Sciatic nerve (tissue), 2 donors: ENCODE data around the gene SHKBP1. TPM values are rescaled to one million over a fixed set of nuclear protein-coding genes. Genes with fewer than 3 reads are reported as not detected.
A peak's percentile ranks its signal among the peaks of the same experiment; 100 is the strongest.

ENCODE experiments used
- ATAC-seq: fragments of 200-7000 bp; cut with Tn5 transposase; one replicate; pipeline ENCODE4 v1.9.1; 2020; ENCODE audit warnings: mild to moderate bottlenecking, moderate library complexity
- DNase-seq: peaks from one replicate; pipeline ENCODE4 v3.0.0-alpha.2; 2020; ENCODE audit warnings: low spot score
- intact Hi-C: fragments of 100-400 bp; cut with DNase I; formaldehyde crosslinking; loops from one replicate; pipeline ENCODE4 v1.14.2; 2022
- total RNA-seq: library from RNA; stranded (reverse); fragmentation: NEBNext Ultra II Directional; extraction: Animal tissue kit (Norgen Biotek cat#: 25700); gene quantifications from one replicate; pipeline ENCODE4 v1.2.1, GENCODE V29; 2021
- donor health status: DM: no; HTN: no; CAD: no.
- donor health status: DM: no; HTN: no; CAD: no.

SHKBP1 gene
- total RNA-seq, 1 donor from 2014 or later: 58.7 TPM

DNA sequence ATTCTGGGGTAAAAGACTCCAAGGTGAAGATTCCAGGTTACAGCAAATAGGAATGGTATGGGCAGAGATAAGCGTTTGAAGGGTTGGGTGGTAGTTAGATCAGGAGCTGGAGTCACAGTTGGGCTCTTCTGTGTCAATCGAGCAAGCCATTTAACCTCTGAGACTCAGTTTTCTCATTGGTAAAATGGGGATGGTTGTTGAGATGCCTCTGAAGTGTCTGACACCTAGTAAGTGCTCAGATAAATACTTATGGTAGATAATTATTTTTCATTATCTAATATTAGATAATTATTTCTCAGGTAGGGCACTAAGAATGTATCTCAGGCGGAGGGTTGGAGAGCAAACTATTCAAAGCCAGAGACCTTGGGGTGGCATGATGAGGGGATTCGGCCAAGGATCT, 32.3 kb downstream of the SHKBP1 start:
- DNase-seq: no peak

DNA sequence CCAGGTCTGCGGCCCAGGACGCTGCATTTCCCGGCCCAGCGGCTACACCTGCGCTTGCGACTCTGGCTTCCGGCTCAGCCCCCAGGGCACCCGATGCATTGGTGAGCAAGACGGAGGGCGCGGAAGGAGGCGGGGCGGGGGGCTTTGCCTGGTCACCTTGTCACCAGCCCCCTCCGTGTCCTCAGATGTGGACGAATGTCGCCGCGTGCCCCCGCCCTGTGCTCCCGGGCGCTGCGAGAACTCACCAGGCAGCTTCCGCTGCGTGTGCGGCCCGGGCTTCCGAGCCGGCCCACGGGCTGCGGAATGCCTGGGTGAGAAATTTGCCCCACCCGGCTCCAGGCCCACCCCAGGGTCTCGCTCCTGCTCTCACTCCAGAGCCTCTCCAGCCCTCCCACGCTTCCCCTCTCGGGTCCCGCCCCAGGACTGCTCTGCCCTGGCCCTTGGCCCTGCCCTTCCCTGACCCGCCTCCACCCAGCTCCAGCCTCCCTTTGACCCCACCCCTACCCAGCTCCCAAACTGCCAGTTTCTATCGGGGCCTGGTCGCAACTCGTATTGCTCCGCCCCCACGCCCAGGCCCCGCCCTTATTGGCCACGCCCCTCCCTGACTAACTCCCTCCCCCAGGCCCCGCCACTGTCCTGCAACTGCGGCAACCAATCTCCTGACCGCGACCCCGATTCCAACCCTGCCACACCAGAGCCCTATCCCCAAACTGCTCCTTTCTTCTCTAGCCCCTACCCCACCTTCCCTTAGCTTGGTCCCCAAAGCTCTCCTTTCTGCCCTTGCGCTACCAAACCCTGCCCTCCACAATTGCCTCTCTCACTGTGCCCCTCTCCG, 33.1 kb downstream of the SHKBP1 start:
- peak; percentile 94 for DNase-seq
- ATAC-seq: peak; percentile 63
- intact Hi-C loops: loop anchor here (5.0 kb wide), 1 partner anchor 1817 kb away; no protein-coding TSS in a partner anchor

More for the DNA sequence above, 32.3 kb downstream of the SHKBP1 start:
- intact Hi-C loops: no loop called here
- no peak for ATAC-seq

DNA sequence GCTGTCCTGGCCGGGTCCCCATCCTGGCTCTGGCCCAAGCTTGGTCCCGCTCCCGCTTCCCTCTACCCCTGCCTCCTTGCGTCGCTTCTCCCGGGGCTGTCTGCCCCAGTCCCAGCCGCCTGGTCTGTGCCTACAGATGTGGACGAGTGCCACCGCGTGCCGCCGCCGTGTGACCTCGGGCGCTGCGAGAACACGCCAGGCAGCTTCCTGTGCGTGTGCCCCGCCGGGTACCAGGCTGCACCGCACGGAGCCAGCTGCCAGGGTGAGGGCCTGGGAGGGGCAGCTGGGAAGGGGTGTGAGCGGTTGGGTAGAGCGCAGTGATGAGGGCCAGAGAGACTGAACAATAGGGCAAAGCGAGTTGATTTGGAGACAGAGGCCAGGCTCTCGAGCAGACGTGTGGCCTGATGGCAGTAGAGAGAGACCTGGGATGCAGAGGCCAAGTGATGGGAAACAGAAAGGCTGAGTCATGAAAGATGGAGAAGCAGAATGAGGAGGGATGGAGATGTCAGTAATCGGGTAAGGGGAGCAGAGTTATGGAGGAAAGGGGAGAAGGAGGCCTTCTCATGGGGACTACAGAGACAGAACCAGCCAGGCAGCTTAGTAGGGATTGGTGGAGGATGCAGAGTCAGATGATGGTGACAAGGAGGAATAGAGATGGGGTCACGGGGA, 33.9 kb downstream of the SHKBP1 start:
- ATAC-seq (no peak), DNase-seq (peak; percentile 80)
- intact Hi-C loops: loop anchor here (5.0 kb wide), 1 partner anchor 1818 kb away; no protein-coding TSS in a partner anchor

DNA sequence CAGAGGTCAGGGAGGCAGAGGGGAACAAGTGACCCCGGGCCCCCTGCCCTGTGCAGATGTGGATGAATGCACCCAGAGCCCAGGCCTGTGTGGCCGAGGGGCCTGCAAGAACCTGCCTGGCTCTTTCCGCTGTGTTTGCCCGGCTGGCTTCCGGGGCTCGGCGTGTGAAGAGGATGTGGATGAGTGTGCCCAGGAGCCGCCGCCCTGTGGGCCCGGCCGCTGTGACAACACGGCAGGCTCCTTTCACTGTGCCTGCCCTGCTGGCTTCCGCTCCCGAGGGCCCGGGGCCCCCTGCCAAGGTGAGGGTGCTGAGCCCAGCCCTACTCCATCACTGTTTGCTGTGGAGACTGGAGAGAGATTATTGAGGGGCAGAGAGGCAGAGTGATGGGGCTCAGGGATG, 34.4 kb downstream of the SHKBP1 start:
- DNase-seq (no peak), ATAC-seq (no peak)
- intact Hi-C loops: loop anchor here (5.0 kb wide), 1 partner anchor 1819 kb away; no protein-coding TSS in a partner anchor

DNA sequence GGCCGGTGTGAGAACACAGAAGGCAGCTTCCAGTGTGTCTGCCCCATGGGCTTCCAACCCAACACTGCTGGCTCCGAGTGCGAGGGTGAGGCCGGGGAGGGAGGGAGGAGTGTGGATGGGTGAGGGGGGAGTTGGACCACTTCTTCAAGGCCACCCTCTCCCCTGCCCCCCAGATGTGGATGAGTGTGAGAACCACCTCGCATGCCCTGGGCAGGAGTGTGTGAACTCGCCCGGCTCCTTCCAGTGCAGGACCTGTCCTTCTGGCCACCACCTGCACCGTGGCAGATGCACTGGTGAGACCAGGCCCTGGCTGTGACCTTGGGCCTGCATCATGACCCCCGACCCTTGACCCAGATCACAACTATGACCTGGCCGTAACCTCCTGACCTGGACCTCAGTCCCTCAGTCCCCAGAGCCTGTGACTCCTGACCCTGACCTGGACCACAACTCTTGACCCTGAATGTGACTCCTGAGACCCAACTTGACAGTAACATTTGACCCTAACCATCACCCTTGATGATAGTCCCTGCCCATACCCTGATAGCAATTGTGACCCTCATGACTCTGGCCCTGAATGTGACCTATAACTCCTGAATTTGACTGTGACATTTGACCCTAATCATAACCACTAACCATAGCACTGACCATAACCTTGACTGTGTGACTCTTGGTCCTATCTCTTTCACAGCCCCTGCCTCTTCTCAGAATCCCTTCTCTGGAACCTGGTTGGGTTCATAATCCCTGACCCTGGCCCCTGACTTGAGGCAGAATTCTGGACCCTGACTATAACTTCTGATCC, 35.4 kb downstream of the SHKBP1 start:
- intact Hi-C loops: loop anchor here (5.0 kb wide), 1 partner anchor 1820 kb away; no protein-coding TSS in a partner anchor
- ATAC-seq (no peak), DNase-seq (no peak)

DNA sequence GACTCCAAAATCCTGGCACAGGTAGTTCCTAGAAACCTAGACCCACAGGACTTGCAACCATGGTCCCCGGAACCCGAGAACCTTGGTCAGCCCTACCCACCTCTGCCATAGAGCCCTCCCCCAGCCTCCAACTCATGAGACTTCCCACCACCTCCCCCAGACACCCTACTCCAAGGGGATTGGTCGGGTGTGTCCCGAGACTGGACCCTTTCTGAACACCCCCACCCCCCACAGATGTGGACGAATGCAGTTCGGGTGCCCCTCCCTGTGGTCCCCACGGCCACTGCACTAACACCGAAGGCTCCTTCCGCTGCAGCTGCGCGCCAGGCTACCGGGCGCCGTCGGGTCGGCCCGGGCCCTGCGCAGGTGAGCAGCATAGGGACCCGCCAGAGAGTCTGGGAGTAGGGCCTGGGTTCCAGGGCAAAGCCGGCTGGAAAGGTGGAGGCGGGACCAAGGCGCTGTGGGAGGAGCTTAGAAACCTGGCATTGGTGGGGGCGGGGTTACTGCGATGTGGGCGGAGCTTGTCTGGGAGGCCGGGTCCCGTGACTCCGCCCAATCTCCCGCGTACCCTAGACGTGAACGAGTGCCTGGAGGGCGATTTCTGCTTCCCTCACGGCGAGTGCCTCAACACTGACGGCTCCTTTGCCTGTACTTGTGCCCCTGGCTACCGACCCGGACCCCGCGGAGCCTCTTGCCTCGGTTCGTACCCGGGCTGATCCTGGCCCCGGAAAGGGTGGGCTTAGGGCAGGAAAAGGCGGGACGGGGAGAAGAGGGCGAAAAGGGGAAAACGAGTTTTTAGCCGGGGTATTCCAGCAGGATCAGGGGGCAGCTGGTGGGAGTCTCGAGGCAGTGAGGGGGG, 36.4 kb downstream of the SHKBP1 start:
- ATAC-seq (peak; percentile 5), DNase-seq (peak; percentile 86)
- intact Hi-C loops: loop anchor here (5.0 kb wide), 1 partner anchor 1821 kb away; no protein-coding TSS in a partner anchor

DNA sequence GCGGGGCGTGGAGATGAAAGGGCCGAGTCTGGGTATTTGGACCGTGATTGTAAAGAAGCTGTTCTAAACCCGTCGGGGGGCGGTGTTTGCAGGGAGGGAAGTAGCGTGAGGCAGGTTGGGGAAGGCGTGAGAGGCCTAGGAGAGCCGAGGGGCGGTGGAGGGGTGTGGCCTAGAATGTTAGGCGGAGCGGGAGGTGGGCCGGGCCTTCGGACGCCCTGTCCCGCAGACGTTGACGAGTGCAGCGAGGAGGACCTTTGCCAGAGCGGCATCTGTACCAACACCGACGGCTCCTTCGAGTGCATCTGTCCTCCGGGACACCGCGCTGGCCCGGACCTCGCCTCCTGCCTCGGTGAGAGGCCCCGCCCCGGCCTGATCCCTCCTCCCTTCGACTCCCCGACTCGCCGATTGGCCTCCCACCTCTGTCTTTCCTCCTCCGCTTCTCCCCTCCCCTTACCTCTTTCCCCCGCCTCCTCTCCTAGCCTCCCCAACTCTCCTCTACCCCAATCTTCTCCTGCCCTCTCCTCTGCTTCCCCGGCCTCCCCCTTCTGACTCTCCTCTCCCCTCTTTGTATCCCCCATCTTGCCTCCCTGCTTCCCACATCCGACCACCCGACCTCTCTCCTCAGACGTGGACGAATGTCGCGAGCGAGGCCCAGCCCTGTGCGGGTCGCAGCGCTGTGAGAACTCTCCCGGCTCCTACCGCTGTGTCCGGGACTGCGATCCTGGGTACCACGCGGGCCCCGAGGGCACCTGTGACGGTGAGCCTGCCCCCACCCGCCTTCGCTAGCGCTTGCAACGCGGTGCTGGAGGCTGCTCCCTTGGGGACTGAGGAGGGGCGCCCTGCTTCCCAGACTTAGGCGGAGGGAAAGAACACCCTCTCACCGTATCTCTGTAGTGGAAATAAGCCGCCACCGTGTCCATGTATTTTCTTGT, 37.3 kb downstream of the SHKBP1 start:
- peak; percentile 91 for DNase-seq
- peak; percentile 73 for ATAC-seq
- intact Hi-C loops: loop anchor here (5.0 kb wide), 1 partner anchor 1822 kb away; no protein-coding TSS in a partner anchor

DNA sequence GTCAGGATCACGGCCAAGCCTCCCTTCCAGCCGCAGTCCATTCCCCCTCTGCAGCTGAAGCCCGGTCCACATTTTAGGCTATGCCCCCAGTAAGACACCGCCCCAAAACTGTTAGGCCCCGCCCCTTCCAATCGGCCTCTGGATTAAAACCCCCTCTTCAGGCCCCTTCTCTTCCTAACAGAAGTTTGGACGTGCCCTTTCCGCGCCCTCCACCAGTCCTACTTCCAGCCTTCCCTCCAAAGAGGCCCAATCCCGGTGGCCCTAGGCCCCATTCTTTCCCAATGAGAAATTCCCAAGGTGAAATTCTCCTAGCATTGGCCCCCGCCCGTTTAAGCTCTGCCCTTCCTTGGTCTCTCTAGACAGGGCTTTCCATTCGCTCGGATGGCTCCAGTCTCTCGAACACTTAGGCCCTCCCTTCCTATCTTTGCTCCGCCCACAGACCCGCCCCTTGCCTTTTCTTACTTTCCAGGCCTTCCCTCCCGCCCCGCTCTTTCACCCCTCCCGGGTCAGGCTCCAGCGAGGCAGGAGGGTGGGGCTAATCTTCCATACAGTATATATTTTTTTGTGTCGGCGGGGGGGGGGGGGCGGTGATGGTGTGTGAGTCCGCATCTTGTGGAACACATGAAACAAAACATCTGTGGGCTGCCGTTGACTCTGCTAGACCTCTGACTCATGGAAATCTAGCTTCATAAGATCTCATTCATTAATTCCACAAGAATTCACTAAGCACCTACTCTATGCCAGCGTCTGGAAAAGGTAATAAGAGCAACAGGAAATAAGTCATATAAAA, 38.1 kb downstream of the SHKBP1 start:
- DNase-seq (peak; percentile 94), ATAC-seq (peak; percentile 70)
- intact Hi-C loops: loop anchor here (5.0 kb wide), 1 partner anchor 1823 kb away; no protein-coding TSS in a partner anchor

DNA sequence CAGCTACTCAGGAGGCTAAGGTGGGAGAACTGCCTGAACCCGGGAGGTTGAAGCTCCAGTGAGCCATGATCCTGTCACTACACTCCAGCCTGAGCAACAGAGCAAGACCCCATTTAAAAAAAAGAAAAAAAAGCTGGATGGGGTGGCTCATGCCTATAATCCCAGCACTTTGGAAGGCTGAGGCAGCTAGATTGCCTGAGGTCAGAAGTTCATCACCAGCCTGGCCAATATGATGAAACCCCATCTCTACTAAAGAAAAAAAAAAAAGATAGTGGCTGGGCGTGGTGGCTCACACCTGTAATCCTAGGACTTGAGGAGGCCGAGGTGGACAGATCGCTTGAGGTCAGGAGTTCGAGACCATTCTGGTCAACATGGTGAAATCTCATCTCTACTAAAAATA, 39.5 kb downstream of the SHKBP1 start:
- intact Hi-C loops: no loop called here
- DNase-seq: no peak
- ATAC-seq: no peak

DNA sequence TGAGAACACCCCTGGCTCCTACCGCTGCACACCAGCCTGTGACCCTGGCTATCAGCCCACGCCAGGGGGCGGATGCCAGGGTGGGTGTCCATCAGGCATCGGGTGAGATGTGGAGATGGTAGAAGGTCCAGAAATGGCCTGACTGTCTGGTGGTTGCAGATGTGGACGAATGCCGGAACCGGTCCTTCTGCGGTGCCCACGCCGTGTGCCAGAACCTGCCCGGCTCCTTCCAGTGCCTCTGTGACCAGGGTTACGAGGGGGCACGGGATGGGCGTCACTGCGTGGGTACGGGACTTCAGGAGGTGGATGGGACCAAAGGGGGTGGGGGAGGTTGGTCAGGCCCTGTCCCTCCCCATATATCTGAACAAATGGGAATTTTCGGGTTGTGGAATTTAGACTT, 40.3 kb downstream of the SHKBP1 start:
- DNase-seq (no peak), ATAC-seq (no peak)
- intact Hi-C loops: no loop called here

DNA sequence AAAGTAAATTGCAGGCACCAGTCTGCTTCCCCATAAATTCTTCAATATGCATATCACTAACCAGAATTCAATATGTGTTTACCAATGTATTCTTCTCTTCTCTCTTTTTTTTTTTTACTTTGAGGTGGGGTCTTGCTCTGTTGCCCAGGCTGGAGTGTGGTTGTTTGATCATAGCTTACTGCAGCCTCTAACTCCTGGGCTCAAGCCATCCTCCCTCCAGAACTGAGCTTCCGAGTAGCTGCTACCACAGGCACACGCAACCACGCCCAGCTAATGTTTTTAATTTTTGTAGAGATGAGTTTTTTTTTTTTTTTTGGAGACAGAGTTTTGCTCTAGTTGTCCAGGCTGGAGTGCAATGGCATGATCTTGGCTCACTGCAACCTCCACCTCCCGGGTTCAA, 41.3 kb downstream of the SHKBP1 start:
- ATAC-seq: no peak

DNA sequence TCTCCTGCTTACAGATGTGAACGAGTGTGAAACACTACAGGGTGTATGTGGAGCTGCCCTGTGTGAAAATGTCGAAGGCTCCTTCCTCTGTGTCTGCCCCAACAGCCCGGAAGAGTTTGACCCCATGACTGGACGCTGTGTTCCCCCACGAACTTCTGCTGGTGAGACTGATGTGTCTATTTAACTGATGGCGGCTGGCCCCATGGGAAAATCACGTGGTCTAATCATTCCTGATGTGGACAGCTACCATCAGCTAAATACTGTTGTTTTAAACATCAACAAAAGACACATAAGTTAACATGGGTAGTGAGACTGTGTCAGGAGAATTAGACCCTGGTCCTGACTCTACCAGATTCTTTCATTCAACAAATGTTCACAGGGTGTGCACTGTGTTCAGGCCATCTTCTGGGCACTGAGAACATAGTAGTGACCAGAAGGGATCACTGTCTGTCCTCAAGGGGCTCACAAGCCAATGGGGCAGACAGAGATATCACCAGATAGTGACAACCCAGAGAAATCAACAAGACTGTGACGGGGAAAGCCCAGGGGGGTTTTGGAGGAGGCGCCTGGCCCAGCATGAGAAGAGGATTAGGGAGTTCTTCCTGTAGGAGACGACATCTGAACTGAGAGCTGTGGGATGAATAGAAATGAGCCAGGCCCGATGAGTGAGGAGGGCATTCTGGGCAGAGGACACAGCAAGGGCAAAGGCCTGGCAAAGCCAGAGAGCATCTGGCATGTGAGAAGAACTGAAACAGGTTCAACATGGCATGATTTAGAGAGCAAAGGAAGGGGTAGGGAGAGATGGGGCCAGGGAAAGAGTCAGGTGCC, 42.9 kb downstream of the SHKBP1 start:
- intact Hi-C loops: no loop called here
- DNase-seq: no peak
- no peak for ATAC-seq

More for the DNA sequence above, 41.3 kb downstream of the SHKBP1 start:
- no peak for DNase-seq
- intact Hi-C loops: no loop called here

DNA sequence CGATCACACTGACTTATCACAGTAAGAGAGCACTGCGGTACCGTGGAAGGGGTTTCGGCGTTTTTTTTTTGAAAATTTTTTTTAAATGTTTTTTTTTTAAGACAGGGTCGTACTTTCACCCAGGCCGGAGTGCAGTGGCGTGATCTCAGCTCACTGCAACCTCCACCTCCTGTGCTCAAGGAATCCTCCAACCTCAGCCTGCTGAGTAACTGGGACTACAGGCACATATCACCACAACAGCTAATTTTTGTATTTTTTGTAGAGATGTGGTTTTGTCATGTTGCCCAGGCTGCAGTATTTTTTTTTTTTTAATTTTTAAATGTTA, 43.5 kb downstream of the SHKBP1 start:
- no peak for DNase-seq
- ATAC-seq: no peak
- intact Hi-C loops: no loop called here

DNA sequence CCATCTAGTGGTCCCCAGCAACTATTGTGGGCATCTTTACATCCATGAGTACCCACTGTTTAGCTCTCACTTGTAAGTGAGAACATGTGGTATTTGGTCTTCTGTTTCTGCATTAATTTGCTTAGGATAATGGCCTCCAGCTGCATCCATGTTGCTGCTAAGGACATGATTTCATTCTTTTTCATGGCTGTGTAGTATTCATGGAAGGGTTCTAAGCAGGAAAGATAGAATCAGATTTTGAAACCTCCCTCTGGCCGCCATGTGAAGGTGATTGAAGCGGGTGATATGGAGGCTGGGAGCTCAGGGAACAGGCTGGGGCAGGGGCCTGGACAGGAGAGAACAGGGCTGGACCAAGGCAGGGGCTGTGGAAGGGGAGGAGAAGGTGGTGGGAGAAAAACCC, 44.6 kb downstream of the SHKBP1 start:
- intact Hi-C loops: no loop called here
- DNase-seq (no peak), ATAC-seq (no peak)

DNA sequence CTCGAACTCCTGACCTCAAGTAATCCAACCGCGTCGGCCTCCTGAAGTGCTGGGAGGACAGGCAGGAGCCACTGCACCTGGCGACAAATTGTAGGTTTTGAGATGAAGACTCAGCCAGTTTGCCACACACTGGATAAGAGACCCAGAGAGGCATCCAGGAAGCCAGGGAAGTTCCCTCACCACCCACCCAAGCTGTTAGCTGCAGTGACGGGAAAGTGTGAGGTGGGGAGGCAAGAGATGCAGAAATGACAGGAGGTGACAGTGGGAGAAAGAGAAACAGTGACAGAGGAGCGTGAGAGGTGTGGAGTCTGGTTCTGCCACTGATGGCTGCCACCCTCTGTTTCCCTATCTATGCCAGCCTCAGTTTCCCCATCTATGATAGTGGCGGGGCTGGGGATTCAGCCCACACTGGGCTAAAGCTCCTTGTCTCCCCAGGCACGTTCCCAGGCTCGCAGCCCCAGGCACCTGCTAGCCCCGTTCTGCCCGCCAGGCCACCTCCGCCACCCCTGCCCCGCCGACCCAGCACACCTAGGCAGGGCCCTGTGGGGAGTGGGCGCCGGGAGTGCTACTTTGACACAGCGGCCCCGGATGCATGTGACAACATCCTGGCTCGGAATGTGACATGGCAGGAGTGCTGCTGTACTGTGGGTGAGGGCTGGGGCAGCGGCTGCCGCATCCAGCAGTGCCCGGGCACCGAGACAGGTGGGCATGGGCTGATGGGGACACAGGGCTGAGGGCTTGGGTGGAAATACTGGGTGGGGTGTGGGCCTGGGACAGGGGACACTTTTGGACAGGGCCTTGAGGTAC, 45.5 kb downstream of the SHKBP1 start:
- ATAC-seq (no peak), DNase-seq (no peak)
- intact Hi-C loops: no loop called here
